H1 (cell line): ENCODE measurements around the gene KIFBP. TPM values are rescaled to one million over a fixed set of nuclear protein-coding genes. Genes with fewer than 3 reads are reported as not detected.

Source experiments
- CTCF ChIA-PET: fragments of 300-600 bp; sonication (Branson Sonifier 250); formaldehyde crosslinking; loops from one replicate; lab custom pipeline; 2021; ENCODE audit not compliant: partially characterized antibody; lab: Charles Lee
- POLR2A ChIA-PET: fragments of 300-600 bp; sonication (Branson Sonifier 250); formaldehyde crosslinking; loops from one replicate; lab custom pipeline; 2021; ENCODE audit warnings: inconsistent platforms; ENCODE audit not compliant: partially characterized antibody; lab: Charles Lee
- DNase-seq, 2 experiments: peaks; one replicate each; pipeline versions ENCODE4 v3.0.0 to v3.0.0-alpha.2; 2010 to 2022; ENCODE audit warnings: low spot score in 2 of 2, low read depth in 1 of 2, mixed read lengths in 1 of 2
- FAIRE-seq: peaks from 2 replicates; lab custom pipeline; 2011; peaks lifted over from hg19 to GRCh38; lab: Jason Lieb, UNC
- H2AFZ ChIP-seq: 2 replicates; pipeline ENCODE4 v1.8.1; 2012; ENCODE audit warnings: low read length, inconsistent platforms
- H2AK5ac ChIP-seq: 2 replicates; pipeline ENCODE4 v1.6.1; 2013; ENCODE audit warnings: low read depth, low read length
- H2BK120ac ChIP-seq: replicated peaks from 2 replicates; pipeline ENCODE3; 2013; ENCODE audit warnings: low read depth, low read length, inconsistent platforms
- H2BK12ac ChIP-seq: 2 replicates; pipeline ENCODE4 v1.6.1; 2013; ENCODE audit warnings: low read depth, low read length
- H2BK15ac ChIP-seq: 2 replicates; pipeline ENCODE4 v1.6.1; 2013; ENCODE audit warnings: low read length
- H2BK20ac ChIP-seq: 2 replicates; pipeline ENCODE4 v1.6.1; 2013; ENCODE audit warnings: low read length
- H2BK5ac ChIP-seq: 2 replicates; pipeline ENCODE4 v1.6.1; 2013; ENCODE audit warnings: low read depth, low read length
- H3K14ac ChIP-seq: 2 replicates; pipeline ENCODE4 v1.6.1; 2013; ENCODE audit warnings: inconsistent platforms; ENCODE audit not compliant: insufficient read length
- H3K18ac ChIP-seq: 2 replicates; pipeline ENCODE4 v1.6.1; 2013; ENCODE audit warnings: low read length; ENCODE audit errors: extremely low read depth
- H3K23ac ChIP-seq: 2 replicates; pipeline ENCODE4 v1.6.1; 2013; ENCODE audit warnings: inconsistent platforms; ENCODE audit not compliant: insufficient read length
- H3K23me2 ChIP-seq: 2 replicates; pipeline ENCODE4 v1.6.1; 2013; ENCODE audit warnings: low read depth, low read length
- H3K27ac ChIP-seq: 2 replicates; pipeline ENCODE4 v1.6.1; 2011; ENCODE audit warnings: low read depth, low read length, inconsistent platforms
- H3K27me3 ChIP-seq, 4 experiments: replicated peaks in 1 of 4; 1 replicate in 1 of 4; 2 replicates in 3 of 4; pipeline versions ENCODE4 v1.6.1 to v1.8.1; 2011 to 2013; ENCODE audit warnings: low read length in 3 of 4, mild to moderate bottlenecking in 3 of 4, inconsistent platforms in 2 of 4, mixed read lengths in 2 of 4, moderate library complexity in 1 of 4; ENCODE audit not compliant: control insufficient read depth in 3 of 4, insufficient read depth in 3 of 4; ENCODE audit errors: extremely low read depth in 1 of 4
- H3K36me3 ChIP-seq, 4 experiments: 2 replicates each; pipeline versions ENCODE4 v1.6.1 to v1.8.1; 2011 to 2013; ENCODE audit warnings: mild to moderate bottlenecking in 4 of 4, low read length in 3 of 4, moderate library complexity in 2 of 4, control low read depth in 1 of 4, inconsistent platforms in 1 of 4; ENCODE audit not compliant: insufficient read depth in 4 of 4, control insufficient read depth in 2 of 4
- H3K4ac ChIP-seq: replicated peaks from 2 replicates; pipeline ENCODE3; 2013; ENCODE audit warnings: low read length, low read depth, mixed read lengths, inconsistent platforms; ENCODE audit not compliant: insufficient read length
- H3K4me1 ChIP-seq, 4 experiments: replicated peaks in 1 of 4; 1 replicate in 1 of 4; 2 replicates in 3 of 4; pipeline versions ENCODE4 v1.6.1 to v1.8.1; 2011 to 2013; ENCODE audit warnings: low read length in 3 of 4, inconsistent platforms in 2 of 4, mixed read lengths in 1 of 4; ENCODE audit not compliant: insufficient read depth in 4 of 4, control insufficient read depth in 3 of 4
- H3K4me2 ChIP-seq, 2 experiments: 2 replicates each; pipeline versions ENCODE4 v1.6.1 to v1.8.1; 2011 to 2013; ENCODE audit warnings: low read depth in 2 of 2, low read length in 2 of 2, control low read depth in 1 of 2, inconsistent platforms in 1 of 2, mild to moderate bottlenecking in 1 of 2; ENCODE audit not compliant: insufficient read depth in 1 of 2
- H3K4me3 ChIP-seq, 4 experiments: fragments of 200-600, 300-600 bp in 1 of 4; sonication (generic), shearing (Covaris generic), sonication (Bioruptor Twin) in 1 of 4; 2 replicates each; pipeline versions ENCODE4 v1.5.1 to v1.8.1; 2011 to 2016; ENCODE audit warnings: low read length in 4 of 4, low read depth in 3 of 4, control low read depth in 2 of 4, inconsistent platforms in 2 of 4, mild to moderate bottlenecking in 2 of 4, mixed read lengths in 1 of 4, moderate library complexity in 1 of 4; ENCODE audit not compliant: insufficient read depth in 2 of 4; ENCODE audit errors: extremely low read depth in 1 of 4
- H3K56ac ChIP-seq: replicated peaks from 2 replicates; pipeline ENCODE3; 2013; ENCODE audit warnings: low read depth, mild to moderate bottlenecking, mixed read lengths, low read length, inconsistent platforms; ENCODE audit not compliant: insufficient read length
- H3K79me1 ChIP-seq: 2 replicates; pipeline ENCODE4 v1.6.1; 2013; ENCODE audit warnings: low read depth, low read length, control low read depth
- H3K79me2 ChIP-seq, 2 experiments: 2 replicates each; pipeline versions ENCODE4 v1.6.1 to v1.8.1; 2012 to 2013; ENCODE audit warnings: low read length in 2 of 2, mild to moderate bottlenecking in 2 of 2, inconsistent platforms in 1 of 2; ENCODE audit not compliant: insufficient read depth in 2 of 2, control insufficient read depth in 1 of 2
- H3K9ac ChIP-seq, 4 experiments: replicated peaks in 1 of 4; 1 replicate in 1 of 4; 2 replicates in 3 of 4; pipeline versions ENCODE4 v1.6.1 to v1.8.1; 2011 to 2013; ENCODE audit warnings: low read depth in 3 of 4, low read length in 3 of 4, control low read depth in 2 of 4, mild to moderate bottlenecking in 2 of 4, moderate library complexity in 2 of 4, inconsistent platforms in 1 of 4; ENCODE audit errors: extremely low read depth in 1 of 4
- H3K9me3 ChIP-seq, 2 experiments: 2 replicates each; pipeline versions ENCODE4 v1.6.1 to v1.8.1; 2012 to 2013; ENCODE audit warnings: mild to moderate bottlenecking in 2 of 2, moderate library complexity in 2 of 2, control low read depth in 1 of 2, inconsistent platforms in 1 of 2, low read depth in 1 of 2, low read length in 1 of 2, mixed read lengths in 1 of 2; ENCODE audit not compliant: insufficient read depth in 2 of 2
- H4K20me1 ChIP-seq, 2 experiments: replicated peaks in 1 of 2; 2 replicates each; pipeline versions ENCODE3 to v1.8.1; 2011 to 2013; ENCODE audit warnings: inconsistent platforms in 2 of 2, low read length in 2 of 2, mild to moderate bottlenecking in 1 of 2; ENCODE audit not compliant: insufficient read depth in 2 of 2, control insufficient read depth in 1 of 2
- H4K5ac ChIP-seq: 2 replicates; pipeline ENCODE4 v1.6.1; 2013; ENCODE audit warnings: low read length, low read depth, mixed read lengths, inconsistent platforms; ENCODE audit not compliant: insufficient read length
- H4K8ac ChIP-seq: 2 replicates; pipeline ENCODE4 v1.8.0; 2013; ENCODE audit warnings: mild to moderate bottlenecking, moderate library complexity, low read length, inconsistent platforms; ENCODE audit not compliant: insufficient read depth; ENCODE audit errors: extremely low read depth
- H4K91ac ChIP-seq: replicated peaks from 2 replicates; pipeline ENCODE3; 2013; ENCODE audit warnings: low read length, mixed read lengths, inconsistent platforms; ENCODE audit not compliant: insufficient read length
- BCL11A ChIP-seq, 2 experiments: IDR thresholded peaks; one replicate each; pipeline ENCODE4 v1.6.1; 2011; ENCODE audit warnings: low read depth in 2 of 2, low read length in 2 of 2, mild to moderate bottlenecking in 2 of 2
- JUND ChIP-seq: IDR thresholded peaks from 2 replicates; pipeline ENCODE4 v1.6.1; 2011; ENCODE audit warnings: mild to moderate bottlenecking, improper control_type of control experiment, low read length
- RBBP5 ChIP-seq: IDR thresholded peaks from 2 replicates; pipeline ENCODE4 v1.7.1; 2012; ENCODE audit warnings: low read depth, mild to moderate bottlenecking, inconsistent platforms, low read length, moderate library complexity, borderline replicate concordance
- TAF1 ChIP-seq: IDR thresholded peaks from 2 replicates; pipeline ENCODE4 v1.6.1; 2011; ENCODE audit warnings: mild to moderate bottlenecking, low read depth, low read length
- WGBS, 2 experiments: shearing (Covaris generic) in 1 of 2; methylation state at CpG; one replicate each; pipeline versions ENCODE4 v1.1.6 to v1.1.7; 2013 to 2015; ENCODE audit warnings: low lambda C conversion rate in 2 of 2, mixed read lengths in 2 of 2, inconsistent platforms in 1 of 2, low coverage in 1 of 2, missing lambda C conversion rate in 1 of 2; ENCODE audit not compliant: insufficient replicate concordance in 2 of 2, insufficient coverage in 1 of 2, insufficient read length in 1 of 2; ENCODE audit errors: extremely low coverage in 1 of 2, missing lambda C conversion rate in 1 of 2; 5-methylcytosine and 5-hydroxymethylcytosine counted together
- polyA plus RNA-seq, 7 experiments: library from polyadenylated mRNA; depleted of rRNA in 3 of 7; stranded (reverse) in 5 of 7; unstranded in 2 of 7; fragments of >200 nt in 5 of 7; fragments of 200-250 nt in 2 of 7; gene quantifications; 1 replicate in 5 of 7; 2 replicates in 1 of 7; 4 replicates in 1 of 7; pipeline versions ENCODE4 v1.2.1 to v1.2.3, GENCODE V29; 2011 to 2013; ENCODE audit warnings: missing spikeins in 2 of 7, mixed read lengths in 2 of 7
- total RNA-seq: library from RNA; stranded (reverse); fragmentation: NEBNext Ultra II Directional; extraction: Animal tissue kit (Norgen Biotek cat#: 25700); gene quantifications from 2 replicates; pipeline ENCODE4 v1.2.1, GENCODE V29; 2021

The KIFBP gene
- total and polyA plus RNA-seq, 2 of the 8 experiments (the other 6 are each of a cell fraction or from before 2014, with no cell fraction given) = 17.3 to 34.6 TPM

GRCh38 chr10:69057951-69058297 is 69.3 kb downstream of the KIFBP start:
- Histone ChIP-seq H3K56ac (no peak overlapping the region), H3K36me3 (no peaks in the 10 kb centered on the region), H3K4me3 (no peak overlapping the region), H3K14ac (no peak overlapping the region), H3K79me1 (no peaks in the 10 kb centered on the region), H4K5ac (no peak overlapping the region), H3K23ac (no peak overlapping the region), H3K4me2 (no peak overlapping the region), H3K9ac (no peak overlapping the region; a peak in 1 of 7 replicates), H2BK5ac (no peak overlapping the region), H3K9me3 (no peaks in the 10 kb centered on the region), H4K20me1 (no peaks in the 10 kb centered on the region), H2BK12ac (no peak overlapping the region), H3K27me3 (no peaks in the 10 kb centered on the region), H4K8ac (no peak overlapping the region), H2BK15ac (no peak overlapping the region), H2AFZ (0 out of 2 replicates have a peak overlapping the region, but pooled peaks have one; percentile 73), H2BK20ac (no peak overlapping the region), H3K23me2 (no peaks in the 10 kb centered on the region), H4K91ac (no peak overlapping the region), H3K4me1 (no peaks in the 10 kb centered on the region; a peak in 1 of 7 replicates), H3K18ac (no peak overlapping the region), H3K4ac (no peak overlapping the region), H2BK120ac (no peak overlapping the region), H2AK5ac (no peak overlapping the region), H3K27ac (no peak overlapping the region), H3K79me2 (no peaks in the 10 kb centered on the region)
- TF ChIP-seq JUND (no peak), RBBP5 (no peak), BCL11A (IDR thresholded peaks at IDR 0.05; ENCODE audit: low read depth in 2 of 2, low read length in 2 of 2) (no peak), TAF1 (no peak)
- CTCF ChIA-PET = interaction anchor here (0.5 kb wide), 1 partner anchor 1002 kb away, joined by 4 read pairs; no protein-coding TSS in a partner anchor
- FAIRE-seq (no peak), DNase-seq (no peak)
- POLR2A ChIA-PET = no interaction called here
- 0% methylated on average over 1 of the region's 1 CpG; no CpG with 5 or more reads in 1 of the 2 experiments for WGBS, 2 experiments
